Measurements from ENCODE around the gene CEP78. TPM values are rescaled to one million over a fixed set of nuclear protein-coding genes. Genes with fewer than 3 reads are reported as not detected.

The CEP78 gene
- total RNA-seq, 1 donor: 24.1 TPM

DNA sequence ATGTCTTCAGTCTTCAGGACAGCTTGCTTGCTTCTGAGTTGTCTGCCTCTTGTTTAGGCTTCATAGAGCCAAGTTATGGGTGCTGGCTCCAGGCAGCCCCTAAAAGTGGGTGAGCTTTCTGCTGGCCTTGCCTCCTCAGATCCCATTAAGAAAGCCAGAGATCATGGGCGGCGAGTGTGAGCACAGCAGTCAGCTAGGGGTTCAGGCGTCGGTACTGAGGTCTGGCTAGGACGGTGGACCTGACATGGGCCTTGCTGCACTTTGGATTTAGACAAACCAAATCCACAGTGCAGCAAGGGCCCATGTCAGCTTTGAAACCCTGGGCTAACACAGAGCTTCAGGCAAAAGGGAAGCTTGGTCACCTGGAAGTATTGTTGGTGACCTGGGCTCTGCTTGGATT is 78.7 kb downstream of the CEP78 start:
- DNase-seq (ENCODE audit: low read depth): no peak
- TF ChIP-seq, protein P1, sequence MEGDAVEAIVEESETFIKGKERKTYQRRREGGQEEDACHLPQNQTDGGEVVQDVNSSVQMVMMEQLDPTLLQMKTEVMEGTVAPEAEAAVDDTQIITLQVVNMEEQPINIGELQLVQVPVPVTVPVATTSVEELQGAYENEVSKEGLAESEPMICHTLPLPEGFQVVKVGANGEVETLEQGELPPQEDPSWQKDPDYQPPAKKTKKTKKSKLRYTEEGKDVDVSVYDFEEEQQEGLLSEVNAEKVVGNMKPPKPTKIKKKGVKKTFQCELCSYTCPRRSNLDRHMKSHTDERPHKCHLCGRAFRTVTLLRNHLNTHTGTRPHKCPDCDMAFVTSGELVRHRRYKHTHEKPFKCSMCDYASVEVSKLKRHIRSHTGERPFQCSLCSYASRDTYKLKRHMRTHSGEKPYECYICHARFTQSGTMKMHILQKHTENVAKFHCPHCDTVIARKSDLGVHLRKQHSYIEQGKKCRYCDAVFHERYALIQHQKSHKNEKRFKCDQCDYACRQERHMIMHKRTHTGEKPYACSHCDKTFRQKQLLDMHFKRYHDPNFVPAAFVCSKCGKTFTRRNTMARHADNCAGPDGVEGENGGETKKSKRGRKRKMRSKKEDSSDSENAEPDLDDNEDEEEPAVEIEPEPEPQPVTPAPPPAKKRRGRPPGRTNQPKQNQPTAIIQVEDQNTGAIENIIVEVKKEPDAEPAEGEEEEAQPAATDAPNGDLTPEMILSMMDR (IDR thresholded peaks at IDR 0.05; ENCODE audit: insufficient read depth, low read length): no peak

DNA sequence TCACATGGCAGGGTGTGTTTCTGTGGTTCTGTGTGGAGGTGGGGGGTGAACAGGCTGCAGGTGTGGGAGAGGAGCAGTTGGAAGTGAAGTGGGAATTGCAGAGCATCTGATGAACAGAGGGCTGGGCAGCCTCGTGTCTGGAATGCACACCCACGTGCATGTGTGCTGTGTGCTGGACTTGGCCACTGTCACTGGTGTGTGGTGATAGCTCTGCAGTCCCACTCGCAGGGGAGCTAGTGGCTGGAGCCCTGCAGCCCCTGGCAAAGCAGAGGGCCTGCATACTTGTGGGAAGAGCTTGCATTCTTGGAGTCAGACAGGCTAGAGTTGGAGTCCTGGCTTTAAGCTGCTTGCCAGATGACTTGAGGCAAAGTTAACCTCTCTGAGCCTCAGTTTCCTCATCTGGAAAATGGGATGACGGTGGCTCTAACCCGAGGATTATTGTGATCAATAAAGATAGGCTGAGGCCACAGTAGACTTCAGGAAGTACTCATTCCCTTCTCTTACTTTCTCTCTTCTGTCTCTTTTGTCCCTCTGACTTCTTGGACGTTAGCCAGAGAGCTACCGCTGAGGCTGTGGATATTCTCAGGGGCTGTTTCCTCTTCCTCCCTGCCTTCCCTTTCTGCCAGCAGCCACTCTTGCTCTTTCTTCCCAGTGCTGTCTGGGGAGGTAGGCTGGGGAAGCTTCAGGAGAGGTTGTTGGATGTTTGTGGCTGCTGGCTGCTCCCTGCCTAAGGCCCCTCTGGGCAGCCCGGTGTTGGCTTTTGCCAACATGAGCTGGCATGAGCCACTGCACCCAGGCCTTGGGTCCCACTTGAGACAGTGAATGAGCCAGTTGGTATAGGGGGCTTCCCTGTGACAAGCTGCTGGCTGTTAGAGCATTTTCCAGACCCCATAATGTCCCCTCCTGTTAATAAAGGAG is 79.3 kb downstream of the CEP78 start:
- H3K4me3 ChIP-seq (ENCODE audit: low read depth, low read length): no peak overlapping the region
- TF ChIP-seq, protein P1 (IDR thresholded peaks at IDR 0.05; ENCODE audit: insufficient read depth, low read length): no peak
- peak; percentile 39 for DNase-seq (ENCODE audit: low read depth)

More for the DNA sequence above, 78.7 kb downstream of the CEP78 start:
- H3K4me3 ChIP-seq (ENCODE audit: low read depth, low read length): no peak overlapping the region

DNA sequence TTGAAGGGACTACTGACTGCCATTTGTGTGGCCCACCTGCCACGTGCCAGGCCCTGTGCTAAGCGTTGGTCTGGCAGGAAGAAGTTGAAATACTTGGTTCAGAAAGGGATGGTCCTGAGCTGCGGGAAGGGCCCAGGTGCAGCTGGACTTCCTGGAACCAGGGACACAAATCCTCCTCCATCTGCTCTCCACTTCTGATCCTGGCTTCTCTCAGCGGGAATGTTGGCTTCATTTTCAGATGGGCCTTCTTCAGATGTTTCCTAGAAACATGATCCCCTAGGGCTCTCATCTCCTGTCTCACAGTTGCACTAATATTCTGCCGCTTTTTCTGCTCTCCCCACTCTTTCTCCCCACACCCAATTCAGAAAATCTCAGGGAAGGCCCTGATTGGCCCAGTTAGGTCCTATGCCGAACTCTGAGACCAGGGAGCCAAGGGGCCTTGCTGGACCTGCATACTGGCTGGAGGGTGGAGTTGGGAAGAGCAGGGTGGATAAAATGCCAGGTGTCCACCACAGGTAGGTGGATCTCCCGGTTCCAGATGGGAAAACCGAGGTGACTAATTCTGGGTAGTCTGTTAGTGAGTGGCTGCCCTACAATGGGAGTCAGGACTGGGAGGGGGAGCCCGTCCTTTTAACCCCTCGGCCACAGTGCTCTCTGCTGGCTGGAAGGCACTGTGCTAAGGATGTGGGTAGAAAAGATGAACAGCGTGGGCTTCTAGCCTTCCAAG is 80.5 kb downstream of the CEP78 start:
- TF ChIP-seq, protein P1 (IDR thresholded peaks at IDR 0.05; ENCODE audit: insufficient read depth, low read length): no peak
- no peak for DNase-seq (ENCODE audit: low read depth)
- H3K4me3 ChIP-seq (ENCODE audit: low read depth, low read length): no peak overlapping the region

DNA sequence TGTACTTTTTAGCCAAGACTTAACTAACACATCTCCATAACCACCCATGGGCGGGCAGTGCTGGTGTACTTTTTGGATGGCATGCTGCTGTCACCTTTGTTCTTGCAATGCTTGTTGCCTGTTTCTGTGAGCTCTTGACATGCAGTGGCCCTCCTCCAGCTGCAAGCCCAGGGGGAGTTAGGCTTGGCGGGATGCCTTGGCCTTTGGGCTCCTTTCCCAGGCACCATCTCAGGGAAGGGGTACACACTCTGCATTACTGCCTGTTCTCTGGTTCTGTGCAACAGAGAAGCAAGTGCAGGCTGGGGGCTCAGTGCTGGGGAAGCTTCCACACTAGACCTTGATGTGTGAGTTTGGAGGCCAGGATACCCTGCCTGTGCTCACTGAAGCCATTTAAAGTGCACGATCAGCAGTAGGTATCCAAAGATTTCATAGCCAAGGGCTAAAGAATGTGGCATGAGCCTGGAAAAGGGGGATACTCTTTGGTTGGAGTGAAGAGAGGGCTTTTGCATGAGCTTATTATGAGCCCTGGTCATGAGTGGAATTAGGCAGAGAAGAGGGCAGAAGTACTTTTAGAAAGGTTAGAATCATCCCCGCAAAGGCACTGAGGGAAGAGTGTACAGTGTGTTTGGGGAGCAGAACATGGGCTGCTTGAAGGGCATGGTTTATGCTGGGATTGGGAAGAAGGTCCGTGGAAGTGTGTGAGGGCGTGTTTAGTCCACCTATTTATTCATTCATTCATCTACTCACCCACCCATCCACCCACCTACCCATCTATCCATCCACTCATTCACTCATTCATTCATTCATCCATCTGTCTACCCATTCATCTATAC is 83.5 kb downstream of the CEP78 start:
- H3K4me3 ChIP-seq (ENCODE audit: low read depth, low read length): no peak overlapping the region
- TF ChIP-seq, protein P1 (IDR thresholded peaks at IDR 0.05; ENCODE audit: insufficient read depth, low read length): no peak
- DNase-seq (ENCODE audit: low read depth): no peak

DNA sequence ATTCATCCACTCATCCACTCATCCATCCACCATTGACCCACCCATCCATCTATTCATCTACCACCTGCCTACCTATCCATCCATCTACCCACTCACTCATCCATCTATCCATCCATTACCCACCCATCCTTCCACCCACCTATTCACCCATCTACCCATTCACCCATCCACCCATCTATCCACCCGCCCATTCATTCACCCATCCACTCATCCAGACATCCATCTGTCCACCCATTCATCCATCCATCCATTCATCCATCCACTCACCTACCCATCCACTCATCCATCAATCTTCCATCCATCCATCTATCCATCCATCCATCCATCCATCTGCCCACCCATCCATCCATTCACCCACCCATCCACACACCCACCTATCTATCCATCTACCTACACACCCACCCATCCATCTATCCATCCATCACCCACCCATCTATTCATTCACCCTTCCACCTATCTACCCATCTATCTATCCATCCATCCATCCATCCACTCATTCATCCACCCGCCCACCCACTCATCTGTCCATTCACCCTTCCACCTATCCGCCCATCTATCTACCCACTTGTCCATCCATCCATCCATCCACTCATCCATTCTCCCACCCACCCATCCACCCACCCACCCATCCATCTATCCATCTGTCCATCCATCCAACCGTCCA is 84.3 kb downstream of the CEP78 start:
- DNase-seq (ENCODE audit: low read depth): no peak
- H3K4me3 ChIP-seq (ENCODE audit: low read depth, low read length): no peak overlapping the region
- TF ChIP-seq, protein P1 (IDR thresholded peaks at IDR 0.05; ENCODE audit: insufficient read depth, low read length): no peak
